ENCODE results near the gene AKAP4.

The AKAP4 gene, protein sequence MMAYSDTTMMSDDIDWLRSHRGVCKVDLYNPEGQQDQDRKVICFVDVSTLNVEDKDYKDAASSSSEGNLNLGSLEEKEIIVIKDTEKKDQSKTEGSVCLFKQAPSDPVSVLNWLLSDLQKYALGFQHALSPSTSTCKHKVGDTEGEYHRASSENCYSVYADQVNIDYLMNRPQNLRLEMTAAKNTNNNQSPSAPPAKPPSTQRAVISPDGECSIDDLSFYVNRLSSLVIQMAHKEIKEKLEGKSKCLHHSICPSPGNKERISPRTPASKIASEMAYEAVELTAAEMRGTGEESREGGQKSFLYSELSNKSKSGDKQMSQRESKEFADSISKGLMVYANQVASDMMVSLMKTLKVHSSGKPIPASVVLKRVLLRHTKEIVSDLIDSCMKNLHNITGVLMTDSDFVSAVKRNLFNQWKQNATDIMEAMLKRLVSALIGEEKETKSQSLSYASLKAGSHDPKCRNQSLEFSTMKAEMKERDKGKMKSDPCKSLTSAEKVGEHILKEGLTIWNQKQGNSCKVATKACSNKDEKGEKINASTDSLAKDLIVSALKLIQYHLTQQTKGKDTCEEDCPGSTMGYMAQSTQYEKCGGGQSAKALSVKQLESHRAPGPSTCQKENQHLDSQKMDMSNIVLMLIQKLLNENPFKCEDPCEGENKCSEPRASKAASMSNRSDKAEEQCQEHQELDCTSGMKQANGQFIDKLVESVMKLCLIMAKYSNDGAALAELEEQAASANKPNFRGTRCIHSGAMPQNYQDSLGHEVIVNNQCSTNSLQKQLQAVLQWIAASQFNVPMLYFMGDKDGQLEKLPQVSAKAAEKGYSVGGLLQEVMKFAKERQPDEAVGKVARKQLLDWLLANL

DNA sequence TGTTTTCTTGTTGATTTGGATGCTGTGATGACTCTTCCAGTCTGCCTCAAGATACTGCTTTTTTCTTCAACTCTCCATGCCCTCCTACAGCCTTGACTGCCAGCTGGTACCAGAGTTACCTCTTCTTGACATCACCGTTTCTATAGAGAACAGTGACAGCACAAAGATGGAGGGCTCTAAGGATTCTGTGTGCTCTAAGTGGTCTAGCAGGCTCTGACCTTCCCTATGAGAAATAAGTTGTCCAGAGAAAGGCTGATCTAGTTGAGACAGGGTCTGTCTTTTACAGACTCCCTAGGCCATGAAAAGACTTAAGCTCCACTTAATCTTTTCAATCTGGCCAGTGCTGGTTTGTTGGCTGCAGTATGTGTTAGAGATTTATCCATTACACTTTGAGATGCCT is at the start of gene AKAP4:
TSS of gene AKAP4 (minus strand) at position 101 of the 400 bp plus-strand sequence. CDS start 118 bp downstream, outside the sequence.
- no peak for DNase-seq

- DNase-seq, result no peak
Measured at GRCh38 chrX:50211510-50211909, 10.7 kb upstream of the AKAP4 start.

GRCh38 chrX:50206753-50207152 is 5.9 kb upstream of the AKAP4 start:
- DNase-seq, result no peak

- peak; percentile 60 to 71 for DNase-seq
Measured at GRCh38 chrX:50204364-50204899, 3.6 kb upstream of the AKAP4 start, which contains the start of gene CCNB3. Gene CCNB3, plus strand, starts transcription at chrX:50204765. Its CDS starts 80,399 bp downstream, at chrX:50285164.

GRCh38 chrX:50202539-50202938 is 1.7 kb upstream of the AKAP4 start:
- no peak for DNase-seq

DNA sequence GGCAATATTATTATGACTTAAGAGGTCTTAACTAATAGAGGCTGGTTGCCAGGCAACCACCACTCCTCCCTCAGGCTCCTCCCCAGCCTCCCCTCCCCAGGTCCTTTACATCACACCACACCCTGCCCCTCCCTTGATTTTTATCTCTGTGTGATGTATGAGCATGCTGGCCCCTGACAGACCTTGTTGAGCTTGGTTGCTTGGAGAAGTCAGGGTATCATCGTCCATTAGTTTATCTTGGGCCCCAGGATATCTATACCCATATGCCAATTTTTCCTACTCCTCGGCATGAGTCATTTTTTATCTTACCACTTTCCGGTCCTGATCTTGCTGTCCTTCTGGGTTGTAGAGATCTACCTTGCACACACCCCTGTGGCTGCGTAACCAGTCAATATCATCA is 2.5 kb downstream of the AKAP4 start:
- no peak for DNase-seq

GRCh38 chrX:50188859-50189600 is 11.8 kb downstream of the AKAP4 start:
- no peak for DNase-seq

DNA sequence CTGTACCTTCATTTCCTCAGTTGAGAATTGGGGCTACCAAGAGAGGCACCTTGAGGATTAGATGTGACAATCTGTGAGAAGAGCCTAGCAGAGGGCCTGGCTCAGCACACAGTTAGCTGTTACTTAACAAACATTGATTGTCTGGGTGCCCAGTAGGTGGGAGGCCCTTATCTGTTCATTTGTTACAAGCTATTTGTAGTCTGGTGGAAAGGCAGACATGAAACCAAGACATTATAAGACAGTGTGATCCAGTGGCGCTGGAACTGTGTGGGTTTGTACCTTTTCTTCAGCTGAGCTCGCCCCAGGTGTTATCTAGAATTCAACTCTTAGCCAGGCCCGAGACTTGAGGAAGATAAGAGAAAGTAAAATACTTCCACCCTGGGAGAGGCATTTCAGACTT is 16.9 kb downstream of the AKAP4 start:
- DNase-seq, result no peak

GRCh38 chrX:50180073-50180940 is 20.5 kb downstream of the AKAP4 start:
- no peak for DNase-seq

GRCh38 chrX:50169717-50170116 is 31.1 kb downstream of the AKAP4 start:
- no peak for DNase-seq

DNA sequence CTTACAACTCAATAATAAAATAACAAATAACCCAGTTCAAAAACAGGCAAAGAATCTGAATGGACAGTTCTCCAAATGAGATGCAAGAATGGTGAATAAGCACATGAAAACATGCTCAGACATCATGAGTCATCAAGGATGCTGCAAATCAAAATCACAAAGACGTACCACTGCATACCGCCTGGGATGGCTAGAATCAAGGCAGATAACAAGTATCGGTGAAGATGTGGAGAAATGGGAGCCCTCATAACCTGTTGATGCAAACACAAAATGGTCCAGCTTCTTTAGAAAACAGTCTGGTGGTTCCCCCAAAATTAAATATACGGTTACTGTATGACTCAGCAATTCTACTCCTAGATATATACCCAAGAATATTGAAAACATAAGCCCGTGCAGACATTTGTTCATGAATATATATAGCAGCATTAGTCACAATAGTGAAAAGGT is 32.5 kb downstream of the AKAP4 start:
- DNase-seq, result no peak

DNA sequence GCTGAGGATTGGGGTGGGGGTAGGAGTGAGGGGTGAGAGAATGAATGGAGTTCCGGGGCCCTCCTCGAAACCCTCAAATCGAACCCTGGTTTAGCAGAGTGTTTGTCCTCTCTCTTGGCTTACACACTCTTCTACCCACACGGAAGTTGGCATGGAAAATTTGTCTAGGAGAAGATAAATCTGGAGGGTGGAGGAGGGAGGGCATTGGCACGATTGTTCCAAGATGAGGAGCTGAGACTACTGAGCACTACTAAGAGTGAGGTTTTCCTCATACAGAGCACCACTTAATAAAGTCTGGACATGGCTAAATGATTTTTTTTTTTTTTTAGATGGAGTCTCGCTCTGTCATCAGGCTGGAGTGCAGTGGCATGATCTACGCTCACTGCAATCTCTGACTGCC is 33.4 kb downstream of the AKAP4 start:
- no peak for DNase-seq

GRCh38 chrX:50165727-50166126 is 35.1 kb downstream of the AKAP4 start:
- DNase-seq, result no peak

DNA sequence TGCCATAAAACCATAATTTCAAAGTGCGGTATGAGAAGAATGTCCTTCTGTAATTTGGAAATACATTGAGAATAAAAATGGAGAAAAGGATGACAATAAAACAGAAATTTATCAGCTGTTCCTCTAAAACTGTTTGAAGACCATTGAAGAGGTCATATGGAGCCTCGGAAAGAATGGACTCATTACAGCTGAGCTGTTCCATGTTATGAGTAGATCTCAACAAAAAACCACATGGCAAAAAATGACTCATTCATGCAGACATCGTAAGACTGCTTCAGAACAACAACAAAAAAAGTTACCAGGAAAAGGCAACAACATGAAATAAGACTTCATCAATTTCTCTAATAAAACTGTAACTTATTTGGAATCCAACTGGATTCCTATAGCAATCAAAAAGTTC is 39.7 kb downstream of the AKAP4 start:
- no peak for DNase-seq

GRCh38 chrX:50158593-50158992 is 42.2 kb downstream of the AKAP4 start:
- no peak for DNase-seq

DNA sequence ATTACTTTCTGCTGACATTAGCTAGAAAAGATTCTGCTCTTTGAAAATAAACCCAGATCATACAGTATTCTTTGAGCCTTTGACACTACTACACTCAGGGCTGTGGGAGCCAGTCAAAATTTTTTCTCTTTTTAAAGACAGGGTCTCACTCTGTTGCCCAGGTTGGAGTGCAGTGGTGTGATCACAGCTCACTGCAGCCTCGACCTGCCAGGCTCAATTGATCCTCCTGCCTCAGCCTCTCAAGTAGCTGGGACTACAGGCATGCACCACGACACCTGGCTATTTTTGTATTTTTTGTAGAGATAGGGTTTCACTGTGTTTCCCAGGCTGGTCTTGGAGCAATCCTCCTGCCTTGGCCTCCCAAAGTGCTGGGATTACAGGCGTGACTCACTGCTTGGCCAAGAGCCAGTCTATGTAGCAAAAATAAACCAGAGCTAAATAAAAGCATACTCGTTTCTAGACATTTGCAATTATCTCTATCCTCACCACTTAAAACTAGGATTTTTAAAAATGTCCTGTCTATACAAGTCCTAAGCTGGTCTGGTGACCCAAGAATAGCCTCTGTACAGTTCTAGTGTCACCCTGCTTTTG is 43.2 kb downstream of the AKAP4 start:
- DNase-seq, result no peak

DNA sequence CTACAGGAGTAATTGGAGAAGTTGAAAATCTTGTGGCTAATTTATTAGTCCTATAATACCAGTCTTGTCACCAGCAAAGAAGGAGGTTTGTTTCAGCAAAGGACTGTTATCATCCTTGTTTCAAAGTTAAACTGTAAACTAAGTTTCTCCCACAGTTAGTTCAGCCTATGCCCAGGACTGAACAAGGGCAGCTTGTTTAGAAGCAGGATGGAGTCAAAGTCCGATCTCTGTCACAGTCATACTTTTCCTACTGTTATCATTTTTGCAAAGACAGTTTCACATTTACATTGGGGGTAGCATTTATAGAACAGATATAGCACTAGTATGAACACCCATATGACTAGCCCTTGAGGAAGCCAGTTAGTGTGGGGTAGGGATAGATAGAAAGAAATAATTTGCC is 46.4 kb downstream of the AKAP4 start:
- no peak for DNase-seq

DNA sequence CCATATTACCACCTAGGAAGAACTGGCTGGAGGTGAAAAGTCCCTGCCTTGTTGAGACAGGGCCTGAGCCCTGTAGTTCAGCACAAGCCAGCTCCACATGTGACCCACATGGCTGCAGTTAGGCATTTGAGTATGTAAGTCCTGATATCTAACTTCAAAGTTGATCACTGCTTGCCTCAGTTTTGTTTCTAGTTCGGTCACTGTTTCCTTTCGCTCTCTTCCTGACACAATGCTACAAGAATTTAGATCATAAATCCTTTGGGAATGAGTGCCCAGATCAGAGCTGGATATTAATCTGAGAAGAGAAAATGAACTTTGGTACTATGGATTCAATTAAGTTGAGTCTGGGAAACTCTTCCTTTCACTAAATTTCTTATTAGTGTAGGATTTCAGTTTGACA is 48.4 kb downstream of the AKAP4 start:
- DNase-seq, result no peak

- DNase-seq, result no peak
Measured at GRCh38 chrX:50147972-50148371, 52.8 kb downstream of the AKAP4 start.

All from activated CD4-positive, alpha-beta T cell treated with anti-CD3 and anti-CD28 coated beads, Interleukin-2, amount 50 U/mL, for 48 hours (primary cell).